GM21526 (cell line): ENCODE data around the gene PLCB1.
"Not testable (repeated sequence)": the region's sequence is repeated elsewhere in the genome, so short reads cannot be mapped to it uniquely, and the experiment has no call there.

ENCODE experiments used
- ATAC-seq: cut with Tn5 transposase; IDR thresholded peaks from one replicate; pipeline ENCODE4 v1.9.1; 2021; ENCODE audit warnings: moderate library complexity; ENCODE audit not compliant: unreplicated experiment, low FRiP score

Gene PLCB1

DNA sequence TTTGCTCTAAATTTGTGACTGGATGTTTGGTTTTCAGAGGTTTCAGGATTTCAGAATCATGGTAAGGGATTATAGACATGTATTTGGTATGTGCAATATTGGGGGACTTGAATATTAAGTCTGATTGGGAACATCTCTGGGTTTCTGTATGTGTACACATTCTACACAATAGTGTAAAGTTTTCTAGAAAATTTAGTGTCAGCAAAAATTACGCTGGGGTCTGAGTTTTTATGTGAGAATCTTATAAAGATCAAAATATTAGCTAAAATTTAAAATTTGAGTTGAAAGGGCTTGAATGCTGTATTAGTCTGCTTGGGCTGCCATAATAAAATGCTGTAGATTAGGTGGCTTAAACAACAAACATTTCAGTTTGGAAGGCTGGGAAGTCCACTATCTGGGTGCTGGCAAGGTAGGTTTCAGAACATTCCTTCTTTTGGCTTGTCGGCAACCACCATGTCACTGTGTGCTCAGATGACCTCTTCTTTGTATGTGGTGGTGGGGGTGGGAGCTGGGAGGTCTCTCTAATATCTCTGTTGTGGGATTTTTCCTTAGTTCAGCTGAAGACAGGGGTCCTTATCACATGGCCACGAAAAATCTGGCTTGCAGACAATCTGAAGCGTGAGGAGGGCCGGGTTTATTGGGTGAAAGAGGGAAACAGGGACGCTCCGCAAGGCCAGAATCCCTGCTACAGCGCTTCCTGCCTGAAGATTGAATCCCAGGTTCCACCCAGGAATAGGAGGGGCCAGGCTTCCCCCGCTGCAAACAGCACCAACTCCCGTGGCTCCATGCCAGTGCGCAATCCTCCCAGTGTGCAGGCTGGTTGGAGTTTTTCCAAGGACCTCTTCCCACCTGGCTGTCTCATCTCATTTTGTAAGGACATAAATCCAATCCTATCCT is 299.7 kb downstream of the PLCB1 start:
- no peak for ATAC-seq

DNA sequence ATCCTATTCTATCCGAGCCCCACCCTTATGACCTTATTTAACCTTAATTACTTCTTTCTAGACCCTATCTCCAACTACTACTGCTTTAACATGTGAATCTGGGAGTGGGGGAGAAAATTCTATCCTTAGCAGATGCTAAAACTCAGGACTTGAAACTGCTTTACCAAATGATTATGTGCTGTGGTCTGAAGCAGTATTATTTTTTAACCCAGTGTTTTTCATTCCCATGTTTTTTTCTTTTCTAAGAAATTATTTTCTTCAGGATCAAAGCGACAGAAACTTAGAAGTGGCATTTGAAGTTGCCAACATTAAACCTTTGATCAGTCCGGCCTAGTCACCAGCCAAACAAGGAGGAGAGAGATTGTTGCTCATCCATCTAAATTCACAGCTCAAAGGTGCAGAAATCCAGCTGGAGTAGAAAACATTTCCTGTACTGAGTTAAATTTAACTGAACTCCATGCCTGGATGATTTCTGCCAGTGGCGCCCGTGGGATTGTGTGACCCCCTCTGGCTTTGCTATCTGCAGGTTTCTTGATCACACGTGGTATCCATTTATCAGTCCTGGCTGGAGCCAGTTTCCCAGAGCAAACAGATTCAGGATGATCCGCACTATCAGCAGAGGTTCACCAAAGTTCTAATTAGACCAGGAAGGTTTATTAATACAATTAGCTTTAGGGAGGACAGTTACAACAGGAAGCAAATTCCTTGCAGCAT is 300.5 kb downstream of the PLCB1 start:
- ATAC-seq, result no peak

DNA sequence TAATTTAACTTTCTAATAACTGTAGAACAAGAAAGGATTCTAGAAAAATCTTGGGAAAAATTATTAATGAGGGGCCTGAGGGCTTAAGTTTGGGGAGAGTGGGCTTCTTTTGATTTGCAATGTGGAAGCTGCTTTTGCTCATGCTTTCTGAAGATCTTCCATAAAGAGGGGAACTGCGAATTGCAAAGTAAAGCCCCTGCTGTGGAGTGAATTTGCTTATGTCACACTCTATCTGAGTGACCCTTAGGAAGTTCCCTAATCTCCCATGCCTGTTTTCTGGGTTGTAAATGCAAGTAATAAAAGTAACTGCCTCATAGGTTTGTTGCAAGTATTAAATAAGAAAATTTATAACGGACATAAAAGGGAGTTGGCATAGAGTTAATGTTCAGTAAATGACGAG is 301.2 kb downstream of the PLCB1 start:
- no peak for ATAC-seq

DNA sequence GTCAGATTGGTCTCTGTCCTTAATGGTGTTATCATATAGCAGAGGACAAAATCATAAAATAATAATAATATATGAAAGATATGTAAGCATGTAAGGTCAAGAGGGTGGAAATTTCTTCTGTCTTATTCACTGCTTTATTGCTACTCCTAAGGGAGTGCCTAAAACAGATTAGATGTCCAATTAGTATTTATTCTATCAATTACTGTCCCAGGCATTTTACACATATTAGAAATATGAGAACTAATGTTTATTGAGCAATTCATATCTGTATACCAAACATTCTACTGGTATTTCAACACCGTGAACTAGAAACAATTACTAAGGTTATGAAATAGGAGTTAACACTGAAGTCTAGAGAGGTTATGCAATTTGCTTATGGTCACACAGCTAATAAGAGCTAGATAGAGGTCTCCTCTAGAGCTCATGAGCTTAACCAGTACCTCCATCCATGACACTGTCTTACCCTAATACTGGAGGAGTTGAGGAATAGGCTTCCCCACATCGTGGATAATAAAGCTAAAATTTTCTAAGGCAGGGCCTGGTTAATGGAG is 302.3 kb downstream of the PLCB1 start:
- ATAC-seq, result no peak

DNA sequence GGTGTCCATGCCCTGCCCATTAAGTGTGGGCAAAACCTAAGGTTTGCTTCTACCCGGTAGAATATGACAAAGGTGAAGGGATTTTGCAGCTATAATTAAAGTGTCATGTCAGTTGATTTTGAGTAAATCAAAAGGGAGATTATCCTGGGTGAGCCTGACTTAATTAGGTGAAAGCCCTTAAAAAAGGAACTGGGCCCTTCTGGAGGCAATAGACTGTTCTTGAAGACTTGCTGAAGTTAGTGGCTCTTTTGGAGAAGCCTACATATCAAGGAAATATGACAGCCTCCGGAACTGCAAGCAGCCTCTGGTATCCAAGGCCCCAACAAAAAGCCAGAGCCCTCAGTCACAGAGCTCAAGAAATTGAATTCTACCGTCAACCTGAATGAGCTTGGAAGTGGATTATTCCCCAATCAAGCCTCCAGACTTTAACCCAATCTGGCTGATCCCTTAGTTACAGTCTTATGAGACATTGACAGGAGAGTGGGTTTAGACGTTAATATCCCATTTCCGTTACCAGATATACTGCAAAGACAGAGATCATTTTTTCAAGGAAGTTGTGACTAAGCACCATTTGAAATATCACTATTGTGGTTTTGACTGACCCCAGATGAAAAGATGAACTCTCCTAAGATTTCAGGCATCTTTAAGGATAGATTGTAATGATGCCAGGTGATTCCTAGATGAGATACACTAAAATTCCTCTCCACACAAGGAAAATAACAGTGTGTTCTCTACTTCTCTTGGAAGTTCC is 303.4 kb downstream of the PLCB1 start:
- no peak for ATAC-seq

DNA sequence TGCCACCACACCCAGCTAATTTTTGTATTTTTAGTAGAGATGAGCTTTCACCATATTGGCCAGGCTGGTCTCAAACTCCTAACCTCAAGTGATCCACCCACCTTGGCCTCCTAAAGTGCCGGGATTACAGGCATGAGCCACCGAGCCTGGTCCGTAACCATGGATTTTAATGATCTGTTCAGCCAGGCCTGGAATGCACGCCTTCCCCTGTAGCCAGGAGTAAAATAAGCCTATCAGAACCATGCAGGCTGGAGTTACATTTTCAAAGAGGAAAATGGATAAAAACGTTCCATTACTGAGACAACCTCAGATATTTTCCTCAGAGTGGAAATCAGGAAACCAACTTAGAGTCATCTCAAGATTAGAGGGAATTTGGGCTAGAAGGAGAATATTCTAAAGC is 304.9 kb downstream of the PLCB1 start:
- not testable (repeated sequence) for ATAC-seq

DNA sequence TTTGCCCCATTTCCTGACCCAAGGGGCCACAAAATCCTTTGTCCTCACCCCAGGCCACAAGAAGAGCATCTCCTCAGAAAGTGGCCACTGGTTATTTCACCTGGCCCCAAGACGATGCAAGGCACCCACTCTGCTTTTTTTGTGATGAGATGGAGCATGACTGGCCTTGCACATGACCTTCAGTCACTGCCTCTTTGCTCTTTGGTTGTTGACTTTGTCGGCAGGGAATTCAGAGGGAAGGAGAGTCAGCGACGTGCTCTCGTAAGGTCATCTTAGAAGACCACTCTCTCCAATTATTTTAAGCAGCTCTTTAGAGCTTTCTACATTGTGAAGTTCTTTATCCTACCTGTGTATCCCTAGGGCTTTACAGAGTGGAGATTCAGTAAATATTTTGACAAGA is 306.7 kb downstream of the PLCB1 start:
- no peak for ATAC-seq

DNA sequence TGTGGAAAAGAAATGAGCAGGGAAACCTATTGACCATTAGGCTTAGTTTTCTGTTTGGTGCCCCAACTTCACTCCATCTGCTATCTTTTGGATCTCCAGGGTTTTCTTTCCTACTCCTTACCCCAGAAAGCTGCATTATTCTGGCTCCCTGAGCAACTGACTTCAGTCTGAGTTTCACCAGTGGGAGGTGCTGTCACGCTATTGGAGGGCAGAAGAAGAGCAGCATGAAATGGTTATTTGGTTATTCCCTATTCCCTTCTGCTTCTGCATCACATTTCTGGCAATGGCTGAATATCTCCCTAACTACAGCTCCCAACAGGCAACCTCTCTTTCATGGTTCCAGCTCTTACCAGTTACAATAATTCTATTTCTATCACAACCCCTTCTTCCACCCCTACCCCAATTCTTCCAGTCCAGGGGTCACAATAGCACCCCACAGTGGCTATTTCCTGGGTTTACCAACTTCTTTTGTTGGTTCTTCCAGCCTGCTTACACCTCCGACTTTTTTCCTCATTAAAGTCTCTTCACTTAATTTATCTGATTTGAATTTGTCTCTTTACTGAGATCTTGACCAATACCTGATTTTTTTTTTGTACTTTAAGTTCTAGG is 311.5 kb downstream of the PLCB1 start:
- no peak for ATAC-seq

DNA sequence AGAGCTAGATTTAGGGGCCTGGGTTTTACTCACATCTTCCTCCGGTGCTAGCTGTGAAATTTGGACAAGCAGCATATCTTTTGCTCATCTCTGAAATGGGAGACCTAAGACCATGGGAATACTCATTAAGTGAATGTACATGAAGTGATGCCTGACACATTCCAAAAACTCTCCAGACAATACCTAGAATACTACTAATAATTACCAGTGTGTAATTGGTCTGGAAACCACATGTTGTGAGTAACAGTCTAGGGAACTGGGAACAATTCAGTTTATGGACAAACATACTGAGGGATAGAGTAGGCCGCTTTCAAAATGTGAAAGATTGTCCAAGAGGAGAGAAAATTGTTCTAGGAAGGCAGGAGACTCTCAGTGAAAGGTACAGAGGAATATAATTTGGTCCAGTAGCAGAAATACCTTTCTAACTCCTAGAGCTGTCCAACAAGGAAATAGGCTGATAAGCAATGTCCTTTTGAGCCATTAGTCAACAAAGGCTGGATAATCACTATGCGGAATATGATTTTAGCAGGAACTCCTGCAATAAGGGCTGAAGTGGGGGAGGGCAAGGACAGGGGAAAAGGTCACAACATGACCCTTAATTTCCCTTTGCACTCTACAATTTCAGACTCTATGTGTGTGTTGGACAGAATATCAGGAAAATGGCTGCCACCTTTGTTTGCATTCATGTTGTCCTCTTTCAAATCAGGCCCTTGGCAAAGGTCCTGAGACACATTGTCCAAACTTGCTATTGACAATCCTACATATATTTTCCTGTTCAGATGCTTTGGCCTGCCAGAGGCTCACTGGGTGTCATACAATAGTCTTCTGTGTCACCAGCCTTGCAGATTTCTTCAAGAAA is 315.4 kb downstream of the PLCB1 start:
- ATAC-seq, result no peak

DNA sequence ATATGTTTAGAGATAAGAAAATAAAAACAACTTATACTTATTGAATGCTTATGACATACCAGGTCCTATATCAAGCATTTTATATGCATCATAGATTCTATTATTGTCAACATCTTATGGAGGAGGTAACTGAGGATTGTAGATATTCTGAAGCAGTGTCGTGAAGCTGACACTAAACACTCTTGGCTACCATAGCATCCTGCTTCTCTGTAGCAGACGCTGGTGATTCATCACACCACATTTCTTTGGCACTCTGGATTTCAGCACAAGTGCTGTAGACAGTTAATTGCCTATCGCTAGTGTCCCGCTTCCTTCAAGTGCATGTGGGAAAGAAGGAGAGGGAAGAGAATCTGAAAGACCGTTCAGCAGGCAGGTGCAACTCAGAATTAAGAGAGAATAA is 317.1 kb downstream of the PLCB1 start:
- no peak for ATAC-seq

DNA sequence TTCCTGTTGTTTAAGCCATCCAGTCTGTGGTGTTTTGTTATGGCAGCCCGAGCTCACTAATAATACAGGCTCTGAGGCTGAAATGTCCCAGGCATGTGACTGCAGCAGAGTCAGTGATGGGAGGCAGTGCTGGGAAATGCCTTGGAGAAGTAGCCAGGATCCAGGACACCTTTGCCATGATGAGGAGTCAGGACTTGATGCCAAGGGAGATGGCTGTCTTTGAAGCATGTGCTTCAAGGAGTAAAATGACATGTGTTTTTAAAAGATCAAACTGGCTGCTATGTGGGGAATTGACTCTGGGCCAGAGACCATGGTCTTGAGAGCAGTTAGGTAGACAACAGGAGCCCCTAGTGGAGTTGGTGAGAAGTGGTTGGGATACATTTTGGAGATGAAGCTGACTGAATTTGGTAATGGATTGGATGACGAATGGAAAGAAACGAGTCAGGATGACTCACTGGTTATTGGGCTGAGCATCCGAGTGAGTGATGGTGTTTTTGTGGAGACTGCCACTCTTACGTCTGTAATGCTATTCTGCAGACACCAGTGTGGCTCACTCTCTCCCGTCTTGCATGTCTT is 322.2 kb downstream of the PLCB1 start:
- ATAC-seq, result peak; percentile 71

DNA sequence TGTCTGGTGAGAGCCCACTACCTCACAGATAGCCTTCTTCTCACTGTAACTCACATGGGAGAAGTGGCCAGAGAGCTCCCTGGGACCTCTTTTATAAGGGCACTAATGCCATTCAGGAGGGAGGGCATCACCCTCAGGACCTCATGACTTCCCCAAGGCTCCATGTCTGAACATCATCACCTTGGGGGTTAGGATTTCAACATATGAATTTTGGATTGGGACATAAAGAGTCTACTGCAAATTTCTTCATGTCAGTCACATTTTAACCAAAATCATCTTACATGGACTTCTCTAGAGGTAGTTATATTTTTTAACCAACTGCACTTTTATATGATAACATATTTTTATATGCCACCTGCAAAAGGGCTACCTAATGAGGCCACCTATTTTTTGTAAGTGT is 324.7 kb downstream of the PLCB1 start:
- ATAC-seq, result no peak

DNA sequence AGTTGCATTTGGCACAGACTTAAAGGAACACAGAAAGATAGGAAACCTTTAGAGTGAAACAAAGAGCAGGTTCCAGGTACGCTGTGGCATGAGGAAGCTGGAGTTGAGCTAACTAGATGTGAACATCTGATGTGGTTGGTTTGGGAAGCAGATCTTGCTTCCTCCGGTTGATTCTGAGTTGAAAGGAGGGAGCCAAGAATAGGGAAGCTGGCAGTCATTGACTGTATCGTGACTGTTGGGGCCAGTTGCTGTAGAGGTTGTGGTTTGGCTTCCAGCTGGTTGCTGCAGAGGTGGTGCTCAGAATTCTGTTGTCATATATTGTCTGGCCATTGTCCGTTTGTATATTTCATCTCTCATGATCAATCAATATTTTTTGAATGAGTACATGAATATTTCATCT is 325.9 kb downstream of the PLCB1 start:
- no peak for ATAC-seq

DNA sequence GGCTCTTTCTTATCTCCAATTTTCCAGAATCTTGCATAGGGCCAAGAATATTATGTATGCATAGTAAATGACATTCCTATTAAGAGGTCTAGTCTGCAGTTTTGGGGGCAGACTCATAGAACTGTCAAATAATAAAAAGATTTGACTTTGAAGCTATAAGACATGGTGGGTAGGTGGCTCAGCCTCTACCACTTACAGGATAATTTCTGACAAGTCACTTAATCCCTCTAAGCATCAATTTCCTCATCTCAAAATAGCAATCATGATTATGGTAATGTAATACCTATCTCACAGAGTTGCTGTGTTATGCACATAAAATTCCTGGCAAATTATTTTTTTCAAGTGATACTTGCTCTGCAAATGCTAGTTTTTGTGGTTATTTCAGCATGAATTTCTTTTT is 329.1 kb downstream of the PLCB1 start:
- no peak for ATAC-seq

DNA sequence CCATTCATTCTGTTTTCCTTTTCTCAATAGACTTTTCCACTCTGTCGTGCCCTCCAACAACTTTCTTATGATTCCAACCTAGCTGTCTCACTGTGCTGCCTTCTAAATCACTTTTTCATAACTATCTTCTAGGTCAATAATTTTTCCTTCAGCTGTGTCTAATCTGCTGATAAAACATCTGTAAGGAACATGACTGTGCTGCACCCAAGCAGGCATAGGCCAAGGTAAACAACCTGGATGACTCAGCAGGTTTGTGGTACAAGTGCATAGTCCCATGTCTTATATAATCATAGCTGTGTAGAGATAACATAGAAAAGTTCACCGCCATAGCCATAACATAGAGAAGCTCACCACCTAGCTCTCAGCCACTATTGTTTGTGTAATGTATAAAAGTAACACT is 332.3 kb downstream of the PLCB1 start:
- no peak for ATAC-seq

DNA sequence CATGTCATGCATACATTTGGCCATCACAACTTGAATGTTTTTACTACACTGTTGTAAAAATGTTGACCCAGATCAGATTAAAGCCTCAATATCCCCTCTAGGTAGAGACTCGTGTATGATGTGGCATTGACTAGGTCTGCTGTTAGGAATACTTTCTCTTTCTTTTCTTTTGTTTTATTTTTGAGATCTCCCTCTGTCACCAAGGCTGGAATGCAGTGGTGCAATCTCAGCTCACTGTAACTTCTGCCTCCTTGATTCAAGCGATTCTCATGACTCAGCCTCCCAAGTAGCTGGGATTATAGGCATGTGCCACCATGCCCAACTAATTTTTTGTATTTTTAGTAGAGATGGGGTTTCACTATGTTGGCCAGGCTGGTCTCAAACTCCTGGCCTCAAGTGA is 334.7 kb downstream of the PLCB1 start:
- ATAC-seq, result not testable (repeated sequence)

DNA sequence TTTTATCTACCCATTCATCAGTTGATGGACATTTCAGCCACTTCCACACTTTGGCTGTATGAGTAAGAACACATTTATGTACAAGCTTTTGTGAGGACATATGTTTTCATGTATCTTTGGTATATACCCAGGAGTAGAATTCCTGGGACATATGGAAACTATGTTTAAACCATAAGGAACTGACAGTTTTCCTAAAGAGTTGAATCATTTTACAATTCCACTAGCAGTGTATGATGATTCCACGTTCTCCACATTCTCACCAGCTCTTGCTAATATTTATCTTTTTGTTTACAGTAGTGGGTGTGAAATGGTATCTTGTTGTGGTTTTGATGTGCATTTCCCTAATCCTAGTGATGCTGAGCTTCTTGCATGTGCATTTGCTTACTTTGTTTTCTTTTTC is 338.1 kb downstream of the PLCB1 start:
- ATAC-seq, result no peak

DNA sequence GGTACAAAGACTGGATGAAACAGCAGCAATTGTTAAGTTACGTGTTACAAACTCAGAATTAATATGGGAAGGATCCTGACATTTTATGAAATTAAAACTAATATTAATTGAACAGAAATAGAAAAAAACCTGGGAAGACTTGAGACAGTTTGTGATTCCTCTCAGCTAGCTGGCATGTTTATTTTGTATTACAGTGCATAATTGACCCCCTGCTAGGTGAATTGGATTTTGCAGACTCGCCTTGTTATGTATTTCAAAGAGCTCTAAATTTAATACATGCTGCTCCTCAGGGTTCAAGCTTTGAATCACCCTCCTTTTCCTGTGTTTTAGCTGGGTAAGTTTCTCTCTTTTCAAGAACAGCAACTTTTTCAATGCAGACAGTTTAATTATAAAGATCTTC is 339.4 kb downstream of the PLCB1 start:
- no peak for ATAC-seq

DNA sequence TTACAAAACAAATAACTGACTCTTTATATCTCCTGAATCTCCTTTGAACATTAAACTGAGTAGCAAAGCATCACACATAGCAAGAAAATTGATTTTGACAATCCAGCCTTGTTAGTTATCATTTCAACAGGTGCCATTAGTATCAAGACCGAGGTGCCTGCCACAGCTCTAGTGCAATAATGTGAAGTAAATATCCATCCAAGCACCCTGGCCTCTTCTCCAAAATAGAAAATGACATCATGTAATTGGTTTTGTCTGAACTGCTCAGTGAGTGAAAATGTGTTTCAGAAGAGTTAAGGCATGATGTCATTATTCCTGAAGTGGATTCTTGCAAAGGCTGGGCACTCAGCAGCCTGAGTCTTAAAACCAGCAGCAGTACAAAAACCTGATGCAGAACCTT is 341.4 kb downstream of the PLCB1 start:
- ATAC-seq, result no peak
